NOMO-1 treated with dmso at 0.1 percent for 144 hours (cell line): ENCODE results near the gene RAMACL.

ENCODE experiments used
- DNase-seq: peaks from one replicate; lab custom pipeline; 2025; ENCODE audit not compliant: unreplicated experiment; lab: John Stamatoyannopoulos, UW

The RAMACL gene

GRCh38 chr6:166559662-166560061 is 26.8 kb downstream of the RAMACL start:
- no peak for DNase-seq

GRCh38 chr6:166559211-166559610 is 27.3 kb downstream of the RAMACL start:
- DNase-seq: no peak

DNA sequence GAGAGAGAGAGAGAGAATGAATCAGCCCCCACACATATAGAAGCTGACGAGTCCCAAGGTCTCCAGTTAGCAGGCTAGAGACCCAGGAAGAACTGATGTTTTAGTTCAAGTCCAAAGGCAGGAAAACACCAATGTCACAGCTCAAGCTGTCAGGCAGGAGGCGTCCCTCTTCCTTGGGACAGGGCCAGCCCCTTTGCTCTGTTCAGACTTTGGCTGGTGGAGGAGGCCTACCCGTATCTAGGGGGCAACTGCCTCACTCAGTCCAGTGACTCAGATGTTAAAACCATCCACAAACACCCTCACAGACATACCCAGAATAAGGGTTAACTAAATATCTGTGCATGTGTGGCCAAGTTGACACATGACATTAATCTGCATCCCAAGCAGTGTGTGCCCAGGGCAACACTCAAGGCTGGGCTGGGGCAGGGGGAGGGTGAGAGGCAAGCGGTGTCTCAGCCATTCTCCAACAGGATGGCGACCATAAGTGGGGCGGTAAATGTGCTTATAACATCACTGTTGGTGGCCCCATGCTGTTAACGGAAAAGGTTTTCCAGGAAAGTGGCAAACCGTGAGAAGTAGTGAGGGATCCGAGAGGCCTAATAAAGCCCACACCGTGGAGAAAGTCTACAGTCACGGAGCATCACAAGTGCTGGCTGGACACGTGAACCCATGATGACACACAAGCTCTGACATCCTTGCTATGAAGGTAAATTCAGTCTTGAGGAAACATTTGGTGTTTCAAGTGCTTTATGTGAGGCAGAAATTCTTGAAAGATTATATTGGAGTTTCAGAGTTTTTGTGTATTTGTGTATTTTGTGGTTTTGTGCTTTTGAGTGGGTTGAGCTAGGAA is 28.1 kb downstream of the RAMACL start:
- no peak for DNase-seq

- peak; percentile 19 for DNase-seq
Measured at GRCh38 chr6:166556863-166557322, 29.6 kb downstream of the RAMACL start.

DNA sequence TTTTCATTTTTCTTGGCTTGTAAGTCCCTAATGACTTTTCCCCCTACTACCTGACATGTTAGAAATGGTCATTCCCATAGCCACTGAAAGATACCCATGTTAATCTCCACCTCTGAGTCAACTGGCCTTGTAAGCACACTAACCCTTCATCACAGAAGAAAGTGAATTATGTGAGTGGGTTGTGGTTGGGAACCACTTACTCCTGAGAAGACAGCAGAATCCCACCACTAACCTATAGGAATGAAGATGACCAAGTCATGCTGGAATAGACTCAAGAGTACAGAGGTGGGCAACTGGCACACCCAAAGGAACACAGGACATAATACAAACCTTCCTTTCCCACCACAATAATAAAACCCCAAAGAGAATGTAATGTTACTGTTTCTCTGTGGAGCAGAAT is 30.1 kb downstream of the RAMACL start:
- DNase-seq: no peak

- DNase-seq: no peak
Measured at GRCh38 chr6:166555086-166555485, 31.4 kb downstream of the RAMACL start.

DNA sequence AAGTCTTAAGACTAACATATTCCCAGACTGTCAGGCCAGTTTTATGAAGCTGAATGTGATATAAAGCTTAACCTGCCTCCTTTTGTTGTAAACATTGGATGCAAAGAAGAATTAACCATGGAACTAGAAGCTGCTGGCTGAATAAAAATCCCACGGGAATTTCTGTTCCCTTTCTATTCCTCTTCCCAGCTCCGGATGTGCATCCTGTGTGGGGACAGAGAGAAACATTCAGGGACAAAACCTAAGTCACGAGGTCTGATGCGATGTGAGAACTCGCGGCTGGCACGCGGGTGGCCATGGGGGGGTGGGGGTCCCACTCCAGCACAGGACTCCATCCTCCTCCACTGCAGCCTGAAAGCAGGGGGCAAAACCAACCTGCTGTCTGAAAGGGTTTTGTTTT is 32.2 kb downstream of the RAMACL start:
- DNase-seq: no peak

GRCh38 chr6:166553563-166554271 is 32.8 kb downstream of the RAMACL start:
- no peak for DNase-seq

DNA sequence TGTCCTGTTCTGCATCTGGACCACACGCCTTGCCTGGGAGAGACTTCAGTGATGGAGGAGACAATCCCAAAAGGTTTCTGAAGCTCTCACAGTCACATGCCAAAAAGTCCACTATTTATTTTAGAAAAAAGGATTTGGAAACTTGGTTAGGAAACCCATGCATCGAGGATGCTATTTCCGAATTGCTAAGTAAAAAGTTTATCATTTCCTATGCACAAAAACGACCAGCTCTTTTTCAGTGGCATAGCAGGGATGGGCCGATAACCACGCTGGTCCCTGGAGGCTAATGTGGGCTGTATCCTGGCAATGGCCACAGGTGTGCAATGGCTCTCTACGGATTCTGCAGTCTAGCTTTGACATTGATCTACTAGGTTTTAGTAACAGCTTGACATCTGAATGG is 33.9 kb downstream of the RAMACL start:
- DNase-seq: no peak

- no peak for DNase-seq
Measured at GRCh38 chr6:166551754-166552495, 34.6 kb downstream of the RAMACL start.

- no peak for DNase-seq
Measured at GRCh38 chr6:166546653-166547052, 39.8 kb downstream of the RAMACL start.

- no peak for DNase-seq
Measured at GRCh38 chr6:166545156-166546034, 41.1 kb downstream of the RAMACL start.

- no peak for DNase-seq
Measured at GRCh38 chr6:166544296-166544605, 42.2 kb downstream of the RAMACL start.

GRCh38 chr6:166543603-166544295 is 42.7 kb downstream of the RAMACL start:
- DNase-seq: no peak

- DNase-seq: no peak
Measured at GRCh38 chr6:166542580-166542912, 43.9 kb downstream of the RAMACL start.

DNA sequence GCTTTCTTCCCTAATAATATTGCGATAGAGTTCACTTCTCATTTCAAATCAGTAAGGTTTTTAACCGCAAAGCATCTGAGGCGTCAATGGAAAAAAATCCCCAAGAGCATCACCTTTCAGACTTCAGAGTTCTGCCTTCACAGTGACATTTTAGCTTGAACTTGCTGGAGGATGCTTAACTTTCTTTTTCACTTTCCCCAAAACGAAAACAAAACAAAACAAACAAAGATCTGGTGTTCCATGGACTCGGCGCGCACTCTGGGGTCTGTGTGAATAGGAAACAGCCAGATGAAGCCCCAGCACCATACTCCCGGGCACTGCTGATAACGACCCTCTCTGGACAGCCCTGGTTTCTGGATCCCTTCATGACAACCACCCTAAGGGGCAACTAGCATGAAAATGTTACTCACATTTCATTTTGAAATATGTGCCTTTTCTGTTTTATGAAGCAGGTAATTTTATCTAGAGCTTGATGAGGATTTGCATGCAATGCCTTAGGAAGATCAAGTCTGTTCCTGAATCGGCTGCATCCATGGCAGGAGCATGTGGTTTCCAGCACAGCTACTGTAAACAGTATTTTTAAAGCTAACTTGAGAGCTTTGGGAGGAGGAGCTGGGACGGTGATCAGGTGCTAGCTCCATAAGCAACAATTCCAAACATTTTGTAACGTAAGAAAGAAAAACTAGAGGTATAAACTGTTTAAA is 44.5 kb downstream of the RAMACL start:
- DNase-seq: no peak

DNA sequence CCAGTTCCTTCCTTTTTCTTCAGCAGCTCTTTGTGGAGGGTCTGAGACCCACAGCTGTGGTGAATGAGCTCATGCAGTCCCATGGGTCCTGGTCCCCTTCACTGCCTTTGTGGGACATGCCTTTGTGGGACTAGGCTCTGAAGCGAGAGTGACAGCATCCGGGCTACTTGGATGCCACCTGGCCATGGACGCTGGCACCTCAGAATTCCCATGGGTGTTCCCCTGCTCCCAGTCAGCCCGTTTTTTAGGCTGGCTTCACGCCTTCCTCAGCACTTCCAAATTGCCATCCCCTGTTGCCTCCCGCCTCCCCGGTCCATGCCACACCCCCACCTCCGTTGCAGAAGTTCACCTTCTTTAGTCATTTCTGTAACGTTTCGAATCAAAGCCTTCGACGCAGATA is 45.1 kb downstream of the RAMACL start:
- DNase-seq: no peak

- DNase-seq: peak; percentile 82
Measured at GRCh38 chr6:166540631-166541331, 45.7 kb downstream of the RAMACL start.

- DNase-seq: no peak
Measured at GRCh38 chr6:166539543-166539942, 46.9 kb downstream of the RAMACL start.
